Thyroid gland (tissue), 4 donors: Measurements from ENCODE around the gene MYLK4. TPM values are rescaled to one million over a fixed set of nuclear protein-coding genes. Genes with fewer than 3 reads are reported as not detected.

Experiments
- DNase-seq, 2 donors: peaks; one replicate each; pipeline ENCODE4 v3.0.0-alpha.2; 2019
- H3K27ac ChIP-seq, 3 donors: fragments of 200-600 bp; sonication (generic); 1 replicate in 2 of 3; 2 replicates in 1 of 3; pipeline ENCODE4 v1.5.1; 2016 to 2019; ENCODE audit warnings: mild to moderate bottlenecking in 1 of 3, moderate library complexity in 1 of 3
- H3K27me3 ChIP-seq: fragments of 200-600 bp; sonication (generic); one replicate; pipeline ENCODE4 v1.5.1; 2019
- H3K36me3 ChIP-seq, 2 donors: fragments of 200-600 bp; sonication (generic); one replicate each; pipeline ENCODE4 v1.5.1; 2016 to 2019
- H3K4me1 ChIP-seq, 2 donors: fragments of 200-600 bp; sonication (generic); one replicate each; pipeline ENCODE4 v1.5.1; 2017 to 2019
- H3K4me3 ChIP-seq, 3 donors: fragments of 200-600 bp; sonication (generic); replicated peaks in 1 of 3; 1 replicate in 2 of 3; 2 replicates in 1 of 3; pipeline ENCODE4 v1.5.1; 2016; ENCODE audit warnings: mild to moderate bottlenecking in 1 of 3
- H3K9me3 ChIP-seq: fragments of 200-600 bp; sonication (generic); one replicate; pipeline ENCODE4 v1.5.1; 2017
- CTCF ChIP-seq, 6 experiments: fragments of 200-600 bp in 3 of 6; fragments of 450-650 bp in 3 of 6; sonication (generic) in 3 of 6; IDR thresholded peaks; one replicate each; pipeline ENCODE4 v1.5.1; 2016 to 2019; ENCODE audit warnings: antibody characterized with exemption in 6 of 6, mild to moderate bottlenecking in 2 of 6, inconsistent platforms in 1 of 6, moderate library complexity in 1 of 6
- POLR2A ChIP-seq, 2 donors: fragments of 450-650 bp; IDR thresholded peaks; one replicate each; pipeline ENCODE4 v1.6.1; 2017; ENCODE audit warnings: antibody characterized with exemption in 2 of 2, mild to moderate bottlenecking in 2 of 2, moderate library complexity in 1 of 2
- whole genome bisulfite sequencing, 2 donors: methylation state at CpG; one replicate each; pipeline ENCODE4 v1.1.5; 2017; 5-methylcytosine and 5-hydroxymethylcytosine counted together
- intact Hi-C: fragments of 100-400 bp; cut with DNase I; formaldehyde crosslinking; loops from one replicate; pipeline ENCODE4 v1.15.1; 2023
- total RNA-seq, 4 donors: library from RNA; depleted of rRNA; stranded (reverse); fragments of >200 nt; gene quantifications; one replicate each; pipeline ENCODE4 v1.2.3, GENCODE V29; 2016

The MYLK4 gene
- total RNA-seq, 4 donors from 2014 or later, result 0.94 to 1.8 (median 1.1) TPM

- intact Hi-C loops, result no loop called here
- no peak for DNase-seq
- no peak for TF ChIP-seq POLR2A (IDR thresholded peaks at IDR 0.05)
- no peak for TF ChIP-seq CTCF (IDR thresholded peaks at IDR 0.05)
- Histone ChIP-seq H3K4me1 (peaks cover 8 to 11% of the 10 kb centered on the region in 2 donors), H3K4me3 (no peak overlapping the region), H3K36me3 (no peaks in the 10 kb centered on the region), H3K27me3 (no peaks in the 10 kb centered on the region), H3K27ac (no peak overlapping the region), H3K9me3 (no peaks in the 10 kb centered on the region)
- 40 to 55% methylated on average over 8 of the region's 8 CpGs for WGBS, 2 donors
These were observed 24.6 kb downstream of the MYLK4 start for GRCh38 chr6:2725999-2726567.

GRCh38 chr6:2725364-2725988, 25.2 kb downstream of the MYLK4 start:
- H3K4me3 ChIP-seq, result no peak overlapping the region
- H3K9me3 ChIP-seq, result no peaks in the 10 kb centered on the region
- DNase-seq, result no peak
- peaks cover 2 to 5% of the 10 kb centered on the region in 2 donors for H3K4me1 ChIP-seq
- no peak for TF ChIP-seq POLR2A (IDR thresholded peaks at IDR 0.05)
- no peak for TF ChIP-seq CTCF (IDR thresholded peaks at IDR 0.05)
- intact Hi-C loops, result no loop called here
- H3K27ac ChIP-seq, result no peak overlapping the region
- H3K27me3 ChIP-seq, result no peaks in the 10 kb centered on the region
- WGBS, 2 donors, result 83 to 86% methylated on average over 8 of the region's 8 CpGs
- no peaks in the 10 kb centered on the region for H3K36me3 ChIP-seq

- TF ChIP-seq CTCF (IDR thresholded peaks at IDR 0.05) (no peak), POLR2A (IDR thresholded peaks at IDR 0.05) (no peak)
- no peaks in the 10 kb centered on the region for H3K9me3 ChIP-seq
- no peaks in the 10 kb centered on the region for H3K4me1 ChIP-seq
- H3K36me3 ChIP-seq, result no peaks in the 10 kb centered on the region
- H3K4me3 ChIP-seq, result no peak overlapping the region
- 89 to 94% methylated on average over 3 of the region's 3 CpGs for WGBS, 2 donors
- intact Hi-C loops, result no loop called here
- H3K27me3 ChIP-seq, result no peaks in the 10 kb centered on the region
- no peak overlapping the region for H3K27ac ChIP-seq
- DNase-seq, result no peak
These were observed 29.5 kb downstream of the MYLK4 start for GRCh38 chr6:2721219-2721618.

- no peaks in the 10 kb centered on the region for H3K9me3 ChIP-seq
- 78 to 79% methylated on average over 2 of the region's 2 CpGs for WGBS, 2 donors
- intact Hi-C loops, result no loop called here
- no peak for TF ChIP-seq CTCF (IDR thresholded peaks at IDR 0.05)
- TF ChIP-seq POLR2A (IDR thresholded peaks at IDR 0.05), result no peak
- H3K27me3 ChIP-seq, result no peaks in the 10 kb centered on the region
- DNase-seq, result no peak
- no peaks in the 10 kb centered on the region for H3K36me3 ChIP-seq
- no peak overlapping the region for H3K4me3 ChIP-seq
- no peak overlapping the region for H3K27ac ChIP-seq
- no peaks in the 10 kb centered on the region for H3K4me1 ChIP-seq
These were observed 31.6 kb downstream of the MYLK4 start for GRCh38 chr6:2719093-2719455.

GRCh38 chr6:2718334-2719092, 32.2 kb downstream of the MYLK4 start:
- no peak for TF ChIP-seq CTCF (IDR thresholded peaks at IDR 0.05)
- no peak for TF ChIP-seq POLR2A (IDR thresholded peaks at IDR 0.05)
- intact Hi-C loops, result no loop called here

More at GRCh38 chr6:2718334-2719092, 32.2 kb downstream of the MYLK4 start:
- no peaks in the 10 kb centered on the region for H3K27me3 ChIP-seq
- no peaks in the 10 kb centered on the region for H3K36me3 ChIP-seq
- no peaks in the 10 kb centered on the region for H3K4me1 ChIP-seq
- 75 to 82% methylated on average over 6 of the region's 6 CpGs for WGBS, 2 donors
- DNase-seq, result no peak
- H3K9me3 ChIP-seq, result no peaks in the 10 kb centered on the region
- H3K27ac ChIP-seq, result no peak overlapping the region
- H3K4me3 ChIP-seq, result no peak overlapping the region
